ENCODE measurements around the gene RASGRP4. TPM values are rescaled to one million over a fixed set of nuclear protein-coding genes. Genes with fewer than 3 reads are reported as not detected.
"Not testable (repeated sequence)": the region's sequence is repeated elsewhere in the genome, so short reads cannot be mapped to it uniquely, and the experiment has no call there.

RASGRP4 gene
- polyA plus RNA-seq, 6 donors from 2014 or later = 0.27 to 0.60 (median 0.30) TPM; not detected in 3

DNA sequence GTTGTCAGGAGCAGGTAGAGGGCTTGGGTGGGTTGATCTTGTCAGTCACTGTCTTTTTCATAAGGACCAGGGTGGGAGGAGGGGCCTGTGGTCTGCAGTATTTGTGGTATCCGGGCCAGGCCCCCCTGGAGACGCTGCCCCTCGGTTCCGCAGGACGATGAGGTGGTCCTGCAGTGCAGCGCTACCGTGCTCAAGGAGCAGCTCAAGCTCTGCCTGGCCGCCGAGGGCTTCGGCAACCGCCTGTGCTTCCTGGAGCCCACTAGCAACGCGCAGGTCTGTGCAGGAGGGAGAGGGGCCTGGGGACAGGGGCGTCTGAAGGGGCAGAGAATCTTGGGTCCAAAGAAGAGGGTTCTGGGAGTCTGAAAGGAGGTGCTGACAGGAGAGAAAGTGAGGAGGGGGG, 14.6 kb upstream of the RASGRP4 start:
- H3K27me3 Mint-ChIP-seq = peaks cover 12 to 49% (median 38%) of the 10 kb centered on the region in 3 donors
- peaks cover 3 to 5% (median 5%) of the 10 kb centered on the region in 3 donors for H3K4me1 Mint-ChIP-seq
- DNase-seq (no peak), ATAC-seq (ENCODE audit: low read depth in 2 of 2) (no peak)
- H3K36me3 Mint-ChIP-seq = no peaks in the 10 kb centered on the region
- H3K4me3 Mint-ChIP-seq = no peak overlapping the region
- H3K9me3 Mint-ChIP-seq = peaks cover 0 to 2% (median 0%) of the 10 kb centered on the region in 7 donors
- H3K27ac Mint-ChIP-seq = no peak overlapping the region

DNA sequence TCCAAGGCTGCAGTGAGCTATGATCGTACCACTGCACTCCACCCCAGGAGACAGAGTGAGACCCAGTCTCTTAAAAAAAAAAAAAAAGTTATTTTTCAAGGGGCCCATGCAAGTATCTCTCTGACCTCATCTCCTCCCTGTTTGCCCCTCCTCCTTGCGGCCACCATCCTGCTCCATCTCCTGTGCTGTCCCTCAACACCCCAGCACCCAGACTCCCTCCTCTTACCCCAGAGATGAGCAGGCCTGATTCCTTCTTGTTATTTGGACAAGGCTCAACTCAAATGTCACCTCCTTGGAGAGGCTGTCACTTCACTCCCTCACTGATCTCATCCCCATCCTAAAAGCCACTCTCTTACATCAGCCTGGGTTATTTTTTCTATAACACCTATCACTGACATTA, 11.9 kb upstream of the RASGRP4 start:
- Mint-ChIP-seq H3K27me3 (peaks cover 9 to 50% (median 34%) of the 10 kb centered on the region in 3 donors), H3K27ac (no peak overlapping the region), H3K9me3 (peaks cover 0 to 4% (median 0%) of the 10 kb centered on the region in 7 donors), H3K4me3 (no peak overlapping the region), H3K36me3 (no peaks in the 10 kb centered on the region), H3K4me1 (peaks cover 10 to 14% (median 13%) of the 10 kb centered on the region in 3 donors)
- ATAC-seq (ENCODE audit: low read depth in 2 of 2) = no peak
- no peak for DNase-seq

DNA sequence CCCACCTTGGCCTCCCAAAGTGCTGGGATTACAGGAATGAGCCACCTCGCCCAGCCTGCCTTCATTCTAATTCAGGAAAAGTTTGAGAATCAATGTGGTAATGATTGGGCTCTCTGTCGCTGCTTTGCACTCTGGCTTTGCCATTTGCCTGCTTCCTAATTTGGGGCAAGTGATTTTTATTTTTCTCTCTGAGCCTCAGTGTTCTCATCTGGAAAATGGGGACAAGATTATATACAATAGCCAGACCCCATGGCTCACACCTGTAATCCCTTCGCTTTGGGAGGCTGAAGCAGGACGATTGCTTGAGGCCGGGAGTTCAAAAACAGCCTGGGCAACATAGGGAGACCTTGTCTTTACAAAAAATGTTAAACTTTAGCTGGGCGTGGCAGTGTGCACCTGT, 11.3 kb upstream of the RASGRP4 start:
- Mint-ChIP-seq H3K27ac (no peak overlapping the region), H3K4me3 (no peak overlapping the region), H3K27me3 (peaks cover 9 to 48% (median 33%) of the 10 kb centered on the region in 3 donors), H3K9me3 (peaks cover 0 to 4% (median 0%) of the 10 kb centered on the region in 7 donors), H3K4me1 (peaks cover 10 to 14% (median 13%) of the 10 kb centered on the region in 3 donors), H3K36me3 (no peaks in the 10 kb centered on the region)
- ATAC-seq (ENCODE audit: low read depth in 2 of 2) = no peak
- DNase-seq = no peak

DNA sequence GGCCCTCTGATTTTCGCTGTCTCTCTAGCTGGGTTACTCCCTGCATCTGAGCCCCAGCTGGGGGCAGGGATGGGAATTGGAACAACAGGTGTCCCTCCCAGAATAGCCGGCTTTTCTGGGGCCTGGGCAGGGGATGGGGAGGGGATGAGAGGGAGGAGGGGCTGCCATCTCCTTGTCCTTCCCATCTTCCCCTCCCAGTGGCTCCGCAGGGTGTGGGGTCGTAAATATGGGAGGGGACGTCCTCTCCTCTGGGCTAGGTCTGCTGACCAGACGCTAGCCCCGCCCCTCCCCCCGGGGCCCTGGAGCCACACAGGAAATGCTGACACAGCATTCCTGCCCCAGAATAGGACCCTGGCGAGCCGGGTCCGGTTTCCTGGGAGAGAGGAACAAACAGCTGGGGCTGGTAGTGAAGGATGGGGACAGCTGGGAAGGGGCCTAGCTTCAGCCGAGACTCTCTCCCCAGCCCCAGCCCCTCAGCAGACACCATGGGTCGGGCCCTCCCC, 8.6 kb upstream of the RASGRP4 start:
- Mint-ChIP-seq H3K36me3 (no peaks in the 10 kb centered on the region), H3K4me1 (peaks cover 7 to 10% (median 8%) of the 10 kb centered on the region in 3 donors), H3K9me3 (peaks cover 0 to 4% (median 0%) of the 10 kb centered on the region in 7 donors), H3K27ac (peak overlapping the region in 1 of 6 donors; percentile 3), H3K4me3 (peak overlapping the region in 1 of 8 donors; percentile 13), H3K27me3 (peaks cover 4 to 45% (median 24%) of the 10 kb centered on the region in 3 donors)
- DNase-seq = no peak
- ATAC-seq (ENCODE audit: low read depth in 2 of 2) = no peak

DNA sequence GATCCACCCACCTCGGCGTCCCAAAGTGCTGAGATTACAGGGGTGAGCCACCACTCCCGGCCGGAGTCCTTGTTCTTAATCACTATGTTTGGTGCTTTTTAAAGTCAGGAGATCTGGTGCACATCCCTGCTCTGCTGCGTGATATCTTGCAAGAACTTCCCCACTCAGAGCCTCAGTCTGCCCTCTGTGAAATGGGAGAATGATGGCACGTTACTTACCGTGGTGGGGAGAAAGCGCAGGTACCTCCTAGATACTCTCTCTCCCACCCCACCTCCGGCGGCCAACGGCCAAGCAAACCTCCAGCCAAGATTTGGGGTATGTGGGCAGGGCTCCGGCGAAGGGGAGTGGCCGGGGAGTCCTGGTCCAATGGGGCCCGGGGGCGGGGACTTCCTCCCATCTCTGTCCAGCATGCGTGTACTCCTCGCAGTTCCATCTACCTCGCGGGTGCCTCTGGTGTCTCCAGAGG, 7.3 kb upstream of the RASGRP4 start, which contains the start of gene RYR1:
RYR1 (plus strand) TSS at position 424 of the 466 bp plus-strand sequence. CDS start 139 bp downstream, outside the sequence.
- Mint-ChIP-seq H3K4me1 (peaks cover 7 to 10% (median 8%) of the 10 kb centered on the region in 3 donors), H3K4me3 (peak within 1 kb of the TSS in 4 of 8 donors; percentile 13 to 82 (median 53)), H3K27ac (peak within 1 kb of the TSS in 2 of 6 donors; percentile 3 to 78), H3K9me3 (peaks cover 0 to 2% (median 0%) of the 10 kb centered on the region in 7 donors), H3K27me3 (peaks cover 4 to 45% (median 29%) of the 10 kb centered on the region in 3 donors), H3K36me3 (no peaks in the 10 kb centered on the region)
- DNase-seq (no peak), ATAC-seq (ENCODE audit: low read depth in 2 of 2) (peak; percentile 75 to 81)

DNA sequence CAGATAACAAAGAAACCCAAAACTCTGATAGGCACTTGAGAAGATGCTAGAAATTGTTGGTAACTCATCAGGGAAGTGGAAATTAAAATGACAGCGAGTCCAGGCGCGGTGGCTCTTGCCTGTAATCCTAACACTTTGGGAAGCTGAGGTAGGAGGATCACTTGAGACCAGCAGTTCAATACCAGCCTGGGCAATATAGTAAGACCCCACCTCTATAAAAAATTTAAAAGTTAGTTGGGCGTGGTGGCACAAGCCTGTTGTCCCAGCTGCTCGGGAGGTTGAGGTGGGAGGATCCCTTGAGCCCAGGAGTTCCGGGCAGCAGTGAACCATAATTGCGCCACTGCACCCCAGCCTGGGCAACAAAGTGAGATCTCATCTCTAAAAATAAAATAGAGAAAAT, 4.9 kb upstream of the RASGRP4 start:
- H3K4me1 Mint-ChIP-seq = peaks cover 14 to 25% (median 19%) of the 10 kb centered on the region in 3 donors
- H3K36me3 Mint-ChIP-seq = no peaks in the 10 kb centered on the region
- ATAC-seq (ENCODE audit: low read depth in 2 of 2) = no peak
- H3K27me3 Mint-ChIP-seq = peaks cover 0 to 30% (median 22%) of the 10 kb centered on the region in 3 donors
- H3K27ac Mint-ChIP-seq = no peak overlapping the region
- H3K4me3 Mint-ChIP-seq = no peak overlapping the region
- DNase-seq = no peak
- H3K9me3 Mint-ChIP-seq = peaks cover 0 to 2% (median 0%) of the 10 kb centered on the region in 7 donors

DNA sequence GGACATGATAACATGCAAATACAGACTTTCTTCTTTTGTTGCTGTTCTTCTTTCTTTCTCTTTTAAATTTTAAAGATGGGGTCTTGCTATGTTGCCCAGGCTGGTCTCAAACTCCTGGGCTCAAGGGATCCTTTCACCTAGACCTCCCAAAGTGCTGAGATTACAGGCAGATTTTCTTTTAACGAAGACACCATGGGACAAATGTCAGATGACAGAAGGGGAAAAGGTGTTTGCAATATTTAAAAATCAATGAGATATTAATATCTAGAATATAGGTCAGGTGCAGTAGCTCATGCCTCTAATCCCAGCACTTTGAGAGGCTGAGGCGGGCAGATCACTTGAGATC, 3.8 kb upstream of the RASGRP4 start:
- Mint-ChIP-seq H3K27ac (no peak overlapping the region), H3K27me3 (peaks cover 0 to 22% (median 22%) of the 10 kb centered on the region in 3 donors), H3K4me3 (no peak overlapping the region), H3K36me3 (no peaks in the 10 kb centered on the region), H3K4me1 (peaks cover 24 to 31% (median 24%) of the 10 kb centered on the region in 3 donors), H3K9me3 (peaks cover 0 to 2% (median 0%) of the 10 kb centered on the region in 7 donors)
- DNase-seq = no peak
- no peak for ATAC-seq (ENCODE audit: low read depth in 2 of 2)

DNA sequence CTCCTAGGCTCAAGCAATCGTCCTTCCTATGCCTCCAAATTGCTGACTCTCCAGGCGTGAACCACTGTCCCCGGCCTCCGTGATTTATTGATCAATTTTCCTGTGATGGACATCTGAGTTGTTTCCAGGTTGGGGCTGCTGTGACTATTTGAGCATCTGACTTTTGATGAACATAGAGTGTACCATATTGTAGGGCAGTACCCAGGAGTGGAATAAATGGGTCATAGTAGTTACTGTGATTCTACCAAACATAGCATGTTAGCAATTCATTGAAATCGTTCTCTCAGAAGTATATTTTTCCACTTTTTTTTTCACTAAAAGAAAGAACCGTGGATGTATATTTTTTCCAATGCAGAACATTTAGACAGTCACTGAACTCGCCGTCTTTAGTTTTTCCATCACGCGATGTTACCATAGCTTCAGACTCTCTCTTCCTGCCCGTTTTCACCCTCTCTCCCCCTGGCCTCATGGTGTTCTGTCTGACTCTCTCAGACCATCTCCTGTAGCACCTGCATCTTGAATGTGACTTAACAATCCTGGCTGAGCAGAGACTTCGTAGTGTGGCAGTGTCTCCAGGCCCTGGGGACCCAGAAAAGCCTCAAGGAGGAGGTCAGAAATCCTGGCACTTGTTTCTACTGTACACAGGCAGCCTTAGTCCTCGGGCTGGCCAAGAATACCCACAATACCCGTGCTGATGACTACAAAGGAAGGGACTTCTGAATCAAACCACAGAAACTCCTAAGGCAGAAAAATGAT, 3.2 kb upstream of the RASGRP4 start:
- no peaks in the 10 kb centered on the region for H3K36me3 Mint-ChIP-seq
- peak overlapping the region in 1 of 6 donors; percentile 13 for H3K27ac Mint-ChIP-seq
- H3K4me3 Mint-ChIP-seq = no peak overlapping the region
- ATAC-seq (ENCODE audit: low read depth in 2 of 2) = no peak
- H3K9me3 Mint-ChIP-seq = peaks cover 0 to 1% (median 0%) of the 10 kb centered on the region in 7 donors
- no peak for DNase-seq
- peaks cover 21 to 29% (median 24%) of the 10 kb centered on the region in 3 donors for H3K4me1 Mint-ChIP-seq
- H3K27me3 Mint-ChIP-seq = peaks cover 0 to 17% (median 17%) of the 10 kb centered on the region in 3 donors

DNA sequence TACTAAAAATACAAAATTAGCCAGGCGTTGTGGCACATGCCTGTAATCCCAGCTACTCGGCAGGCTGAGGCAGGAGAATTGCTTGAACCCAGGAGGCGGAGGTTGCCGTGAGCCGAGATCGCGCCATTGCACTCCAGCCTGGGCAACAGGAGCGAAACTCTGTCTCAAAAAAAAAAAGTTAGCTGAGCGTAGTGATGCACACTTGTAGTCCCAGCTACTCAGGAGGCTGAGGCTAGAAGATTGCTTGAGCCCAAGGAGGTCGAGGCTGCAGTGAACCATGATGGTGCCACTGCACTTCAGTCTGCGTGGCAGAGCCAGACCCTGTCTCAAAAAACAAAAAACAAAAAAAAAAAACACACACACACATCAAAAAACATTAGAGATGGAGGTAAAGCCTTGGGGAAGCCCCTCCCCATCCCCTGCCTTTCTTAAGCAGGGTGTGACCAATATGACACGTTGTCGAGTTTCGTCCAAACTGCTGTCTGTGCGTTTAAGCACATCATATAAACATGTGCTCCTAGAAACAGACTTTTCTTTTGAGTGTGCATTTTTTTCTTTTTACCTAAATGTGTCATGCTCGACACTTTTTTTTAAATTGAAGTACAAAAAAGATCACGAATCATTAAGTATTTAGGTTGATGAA, 1.1 kb upstream of the RASGRP4 start:
- peak; percentile 34 to 51 for ATAC-seq (ENCODE audit: low read depth in 2 of 2)
- DNase-seq, H3K9me3 Mint-ChIP-seq, H3K36me3 Mint-ChIP-seq, H3K27me3 Mint-ChIP-seq: not testable (repeated sequence)
- H3K4me3 Mint-ChIP-seq = peak overlapping the region in 1 of 8 donors; percentile 62
- peaks cover 14 to 24% (median 16%) of the 10 kb centered on the region in 3 donors for H3K4me1 Mint-ChIP-seq
- H3K27ac Mint-ChIP-seq = peak overlapping the region in 4 of 6 donors; percentile 24 to 81 (median 65)

DNA sequence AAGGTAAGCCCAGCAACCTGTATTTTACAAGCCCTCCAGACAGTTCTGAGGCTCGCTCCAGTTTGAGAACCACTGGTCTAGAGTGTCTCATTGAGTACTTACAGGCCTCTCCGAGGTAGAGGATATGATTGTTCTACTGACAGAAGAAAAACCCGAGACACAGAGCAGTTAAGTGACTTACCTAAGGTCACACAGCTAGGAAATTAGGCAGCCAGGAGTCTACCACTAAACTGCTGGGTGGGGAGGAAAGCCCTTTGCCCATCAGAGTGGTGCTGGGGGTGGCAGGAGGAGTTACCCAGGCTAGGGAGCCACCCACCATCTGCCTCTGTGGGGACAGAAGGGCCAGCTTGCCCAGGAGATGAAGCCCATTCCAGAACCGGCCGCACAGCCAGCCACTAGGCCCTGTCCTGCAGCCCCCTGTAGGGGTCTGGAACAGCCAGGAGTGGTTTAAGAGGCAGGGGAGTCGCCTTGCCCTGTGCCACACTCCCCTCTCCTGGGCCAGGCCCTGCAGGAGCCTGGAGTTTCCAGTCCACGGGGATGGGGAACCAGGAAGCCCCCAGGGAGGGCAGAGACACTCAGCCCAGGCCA, 703 bp downstream of the RASGRP4 start:
- Mint-ChIP-seq H3K4me1 (peaks cover 14 to 24% (median 16%) of the 10 kb centered on the region in 3 donors), H3K9me3 (no peaks in the 10 kb centered on the region), H3K36me3 (no peaks in the 10 kb centered on the region), H3K27ac (peak overlapping the region in 4 of 6 donors; percentile 49 to 78 (median 57)), H3K4me3 (peak overlapping the region in 4 of 8 donors; percentile 20 to 68 (median 52)), H3K27me3 (peaks cover 0 to 8% (median 0%) of the 10 kb centered on the region in 3 donors)
- no peak for DNase-seq
- ATAC-seq (ENCODE audit: low read depth in 2 of 2) = no peak

DNA sequence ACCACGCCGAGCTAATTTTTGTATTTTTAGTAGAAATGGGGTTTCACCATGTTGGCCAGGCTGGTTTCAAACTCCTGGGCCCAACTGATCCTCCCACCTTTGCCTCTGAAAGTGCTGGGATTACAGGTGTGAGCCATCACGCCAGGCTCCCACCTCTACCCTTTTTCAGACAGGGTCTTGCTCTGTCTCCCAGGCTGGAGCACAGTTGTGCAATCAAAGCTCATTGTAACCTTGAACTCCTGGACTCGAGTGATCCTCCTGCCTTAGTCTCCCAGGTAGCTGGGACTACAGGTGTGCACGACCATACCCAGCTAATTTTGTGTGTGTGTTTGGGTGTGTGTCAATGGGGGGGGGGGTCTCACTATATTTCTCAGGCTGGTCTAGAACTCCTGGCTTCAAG, 1.7 kb downstream of the RASGRP4 start:
- ATAC-seq (ENCODE audit: low read depth in 2 of 2) = no peak
- peaks cover 14 to 24% (median 16%) of the 10 kb centered on the region in 3 donors for H3K4me1 Mint-ChIP-seq
- peak overlapping the region in 2 of 6 donors; percentile 44 to 72 for H3K27ac Mint-ChIP-seq
- no peak overlapping the region for H3K4me3 Mint-ChIP-seq
- no peaks in the 10 kb centered on the region for H3K9me3 Mint-ChIP-seq
- no peaks in the 10 kb centered on the region for H3K36me3 Mint-ChIP-seq
- DNase-seq = no peak
- H3K27me3 Mint-ChIP-seq = peaks cover 0 to 4% (median 0%) of the 10 kb centered on the region in 3 donors

DNA sequence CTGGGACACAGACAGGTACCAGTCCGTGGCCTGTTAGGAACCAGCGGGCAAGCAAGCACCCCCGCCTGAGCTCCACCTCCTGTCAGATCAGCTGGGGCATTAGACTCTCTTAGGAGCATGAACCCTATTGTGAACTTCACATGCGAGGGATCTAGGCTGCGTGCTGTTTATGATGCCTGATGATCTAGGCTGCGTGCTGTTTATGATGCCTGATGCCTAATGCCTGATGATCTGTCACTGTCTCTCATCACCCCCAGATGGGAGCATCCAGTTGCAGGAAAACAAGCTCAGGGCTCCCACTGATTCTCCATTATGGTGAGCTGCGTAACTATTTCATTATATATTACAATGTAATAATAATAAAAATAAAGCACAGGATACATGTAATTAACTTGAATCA, 3.6 kb downstream of the RASGRP4 start:
- H3K4me1 Mint-ChIP-seq = peaks cover 26 to 35% (median 33%) of the 10 kb centered on the region in 3 donors
- DNase-seq = no peak
- H3K4me3 Mint-ChIP-seq = no peak overlapping the region
- ATAC-seq (ENCODE audit: low read depth in 2 of 2) = no peak
- H3K9me3 Mint-ChIP-seq = no peaks in the 10 kb centered on the region
- H3K36me3 Mint-ChIP-seq = no peaks in the 10 kb centered on the region
- no peaks in the 10 kb centered on the region for H3K27me3 Mint-ChIP-seq
- no peak overlapping the region for H3K27ac Mint-ChIP-seq

DNA sequence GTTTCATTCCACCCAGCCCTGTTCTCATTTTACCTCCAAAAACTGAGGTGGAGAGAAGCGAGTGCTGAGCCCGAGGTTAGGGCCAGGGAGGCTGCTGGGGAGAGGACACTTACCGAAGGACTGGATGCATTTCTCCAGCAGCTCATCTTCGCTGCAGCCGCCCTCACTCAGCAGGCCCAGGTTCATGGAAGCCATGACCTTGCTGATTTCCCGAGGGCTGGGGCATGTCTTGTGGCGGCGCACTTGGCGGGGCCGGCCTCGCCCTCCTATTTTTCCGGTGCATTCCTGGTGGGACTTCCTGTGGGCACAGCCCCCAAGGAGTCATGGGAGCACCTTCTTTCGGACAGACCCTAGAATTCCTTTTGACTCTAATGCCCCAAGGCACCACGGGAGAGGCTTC, 4.2 kb downstream of the RASGRP4 start:
- H3K4me1 Mint-ChIP-seq = peaks cover 31 to 39% (median 35%) of the 10 kb centered on the region in 3 donors
- no peak overlapping the region for H3K27ac Mint-ChIP-seq
- ATAC-seq (ENCODE audit: low read depth in 2 of 2) = no peak
- no peak overlapping the region for H3K4me3 Mint-ChIP-seq
- no peak for DNase-seq
- no peaks in the 10 kb centered on the region for H3K36me3 Mint-ChIP-seq
- H3K9me3 Mint-ChIP-seq = no peaks in the 10 kb centered on the region
- no peaks in the 10 kb centered on the region for H3K27me3 Mint-ChIP-seq

All from naive B cell (primary cell).